Glutamatergic neuron (in vitro differentiated cells): ENCODE results near the gene FGGY. TPM values are rescaled to one million over a fixed set of nuclear protein-coding genes. Genes with fewer than 3 reads are reported as not detected.

Experiments used
- DNase-seq: peaks from one replicate; pipeline ENCODE4 v3.0.0; 2022
- H3K27ac Mint-ChIP-seq: one replicate; pipeline ENCODE4 v1.8.0; 2020; ENCODE audit warnings: mild to moderate bottlenecking, mixed read lengths, inconsistent platforms; ENCODE audit not compliant: unreplicated experiment
- H3K27me3 Mint-ChIP-seq: one replicate; pipeline ENCODE4 v1.8.0; 2020; ENCODE audit warnings: mild to moderate bottlenecking, moderate library complexity, mixed read lengths, inconsistent platforms; ENCODE audit not compliant: unreplicated experiment
- H3K36me3 Mint-ChIP-seq: one replicate; pipeline ENCODE4 v1.8.0; 2020; ENCODE audit warnings: mild to moderate bottlenecking, mixed read lengths, inconsistent platforms; ENCODE audit not compliant: unreplicated experiment
- H3K4me1 Mint-ChIP-seq: one replicate; pipeline ENCODE4 v1.8.0; 2020; ENCODE audit warnings: mild to moderate bottlenecking, low read depth, mixed read lengths, inconsistent platforms; ENCODE audit not compliant: unreplicated experiment
- H3K4me3 Mint-ChIP-seq: one replicate; pipeline ENCODE4 v1.8.0; 2020; ENCODE audit warnings: mild to moderate bottlenecking, mixed read lengths, inconsistent platforms; ENCODE audit not compliant: unreplicated experiment
- H3K9me3 Mint-ChIP-seq: one replicate; pipeline ENCODE4 v1.8.0; 2020; ENCODE audit warnings: mild to moderate bottlenecking, moderate library complexity, mixed read lengths, inconsistent platforms; ENCODE audit not compliant: unreplicated experiment
- CTCF ChIP-seq: fragments of 200-600 bp; sonication (generic); IDR thresholded peaks from one replicate; pipeline ENCODE4 v1.5.0; 2021; ENCODE audit not compliant: partially characterized antibody, unreplicated experiment
- total RNA-seq: library from RNA; stranded (reverse); fragmentation: NEBNext Ultra II Directional; extraction: Animal tissue kit (Norgen Biotek cat#: 25700); gene quantifications from one replicate; pipeline ENCODE4 v1.2.1, GENCODE V29; 2021; ENCODE audit not compliant: unreplicated experiment

The FGGY gene
- total RNA-seq, 1 donor from 2014 or later: 11.6 TPM

GRCh38 chr1:59761443-59761842 lies 464.5 kb downstream of the FGGY start:
- Mint-ChIP-seq H3K27me3 (peaks cover 2% of the 10 kb centered on the region), H3K4me3 (no peak overlapping the region), H3K27ac (no peak overlapping the region), H3K9me3 (peaks cover 2% of the 10 kb centered on the region), H3K4me1 (no peaks in the 10 kb centered on the region), H3K36me3 (no peaks in the 10 kb centered on the region)
- TF ChIP-seq CTCF: no peak
- DNase-seq: no peak

GRCh38 chr1:59763418-59763817 lies 466.5 kb downstream of the FGGY start:
- no peak overlapping the region for H3K27ac Mint-ChIP-seq
- H3K36me3 Mint-ChIP-seq: no peaks in the 10 kb centered on the region
- TF ChIP-seq CTCF: no peak
- no peak overlapping the region for H3K4me3 Mint-ChIP-seq
- peaks cover 2% of the 10 kb centered on the region for H3K27me3 Mint-ChIP-seq
- H3K9me3 Mint-ChIP-seq: peaks cover 2% of the 10 kb centered on the region
- no peak for DNase-seq
- peaks cover 3% of the 10 kb centered on the region for H3K4me1 Mint-ChIP-seq

GRCh38 chr1:59765011-59765730 lies 468.3 kb downstream of the FGGY start:
- Mint-ChIP-seq H3K27me3 (no peaks in the 10 kb centered on the region), H3K9me3 (no peaks in the 10 kb centered on the region), H3K27ac (no peak overlapping the region), H3K4me1 (peaks cover 5% of the 10 kb centered on the region), H3K36me3 (no peaks in the 10 kb centered on the region), H3K4me3 (no peak overlapping the region)
- DNase-seq: no peak
- TF ChIP-seq CTCF: no peak

- Mint-ChIP-seq H3K9me3 (no peaks in the 10 kb centered on the region), H3K27ac (no peak overlapping the region), H3K4me1 (peaks cover 5% of the 10 kb centered on the region), H3K27me3 (no peaks in the 10 kb centered on the region), H3K4me3 (no peak overlapping the region), H3K36me3 (no peaks in the 10 kb centered on the region)
- no peak for DNase-seq
- TF ChIP-seq CTCF: no peak
Measured at GRCh38 chr1:59766227-59766855, 469.4 kb downstream of the FGGY start.

- TF ChIP-seq CTCF: no peak
- Mint-ChIP-seq H3K9me3 (no peaks in the 10 kb centered on the region), H3K27ac (no peak overlapping the region), H3K4me3 (no peak overlapping the region), H3K4me1 (peaks cover 5% of the 10 kb centered on the region), H3K36me3 (no peaks in the 10 kb centered on the region), H3K27me3 (no peaks in the 10 kb centered on the region)
- DNase-seq: no peak
Measured at GRCh38 chr1:59767119-59767518, 470.2 kb downstream of the FGGY start.
